OCI-LY3 (cell line): Measurements from ENCODE around the gene NOC2L.

Source experiments
- H2AFZ ChIP-seq: fragments of 200-600, 300-600 bp; shearing (Covaris generic); 2 replicates; pipeline ENCODE4 v1.6.0; 2014; ENCODE audit warnings: antibody characterized with exemption, low read depth, low read length
- H3K27ac ChIP-seq: fragments of 200-600, 300-600 bp; sonication (generic); 2 replicates; pipeline ENCODE4 v1.5.1; 2014; ENCODE audit warnings: mild to moderate bottlenecking, low read length, moderate library complexity, mixed read lengths
- H3K27me3 ChIP-seq: fragments of 200-600, 300-600 bp; sonication (generic); 2 replicates; pipeline ENCODE4 v1.6.1; 2014; ENCODE audit warnings: low read depth, low read length, mixed read lengths
- H3K36me3 ChIP-seq: fragments of 200-600, 300-600 bp; sonication (generic); replicated peaks from 2 replicates; pipeline ENCODE3; 2014; ENCODE audit warnings: low read depth, low read length, mixed read lengths
- H3K4me1 ChIP-seq: fragments of 300-600, 200-600 bp; sonication (generic); 2 replicates; pipeline ENCODE4 v1.6.1; 2014; ENCODE audit warnings: low read length, mixed read lengths
- H3K4me2 ChIP-seq: fragments of 200-600, 300-600 bp; sonication (generic); 2 replicates; pipeline ENCODE4 v1.6.1; 2014; ENCODE audit warnings: low read length, mixed read lengths
- H3K4me3 ChIP-seq: fragments of 300-600, 200-600 bp; sonication (generic); 2 replicates; pipeline ENCODE4 v1.5.1; 2014; ENCODE audit warnings: antibody characterized with exemption, mild to moderate bottlenecking, low read length, moderate library complexity
- H3K79me2 ChIP-seq: fragments of 300-600, 200-600 bp; shearing (Covaris generic); 2 replicates; pipeline ENCODE4 v1.6.1; 2014; ENCODE audit warnings: mild to moderate bottlenecking, low read length, mixed read lengths
- H3K9ac ChIP-seq: fragments of 300-600, 200-600 bp; shearing (Covaris generic); 2 replicates; pipeline ENCODE4 v1.6.0; 2014; ENCODE audit warnings: mild to moderate bottlenecking, low read length, moderate library complexity
- H3K9me3 ChIP-seq: fragments of 200-600, 300-600 bp; shearing (Covaris generic); 2 replicates; pipeline ENCODE4 v1.6.1; 2014; ENCODE audit warnings: low read length, mixed read lengths; ENCODE audit not compliant: insufficient read depth
- H4K20me1 ChIP-seq: fragments of 200-600, 300-600 bp; sonication (generic); 2 replicates; pipeline ENCODE4 v1.6.1; 2016; ENCODE audit warnings: low read length, mixed read lengths; ENCODE audit not compliant: insufficient read depth
- CTCF ChIP-seq: fragments of 200-600, 300-600 bp; sonication (generic); IDR thresholded peaks from 2 replicates; pipeline ENCODE4 v1.5.1; 2014; ENCODE audit warnings: antibody characterized with exemption, low read length, low read depth
- EZH2phosphoT487 ChIP-seq: fragments of 200-600 bp; shearing (Covaris generic); IDR thresholded peaks from 2 replicates; pipeline ENCODE4 v1.6.1; 2018; ENCODE audit warnings: antibody characterized with exemption, mixed run types, low read depth

Gene NOC2L

GRCh38 chr1:905071-905749, 53.8 kb downstream of the NOC2L start:
- Histone ChIP-seq H3K79me2 (no peaks in the 10 kb centered on the region), H3K4me3 (peak overlapping the region; percentile 54), H3K27me3 (peaks cover 12% of the 10 kb centered on the region), H3K9ac (no peak overlapping the region), H3K4me1 (no peaks in the 10 kb centered on the region), H3K27ac (no peak overlapping the region), H3K4me2 (peak overlapping the region; percentile 51), H3K36me3 (no peaks in the 10 kb centered on the region), H3K9me3 (no peaks in the 10 kb centered on the region), H4K20me1 (no peaks in the 10 kb centered on the region), H2AFZ (no peak overlapping the region)
- no peak for TF ChIP-seq CTCF
- no peak for TF ChIP-seq EZH2phosphoT487

DNA sequence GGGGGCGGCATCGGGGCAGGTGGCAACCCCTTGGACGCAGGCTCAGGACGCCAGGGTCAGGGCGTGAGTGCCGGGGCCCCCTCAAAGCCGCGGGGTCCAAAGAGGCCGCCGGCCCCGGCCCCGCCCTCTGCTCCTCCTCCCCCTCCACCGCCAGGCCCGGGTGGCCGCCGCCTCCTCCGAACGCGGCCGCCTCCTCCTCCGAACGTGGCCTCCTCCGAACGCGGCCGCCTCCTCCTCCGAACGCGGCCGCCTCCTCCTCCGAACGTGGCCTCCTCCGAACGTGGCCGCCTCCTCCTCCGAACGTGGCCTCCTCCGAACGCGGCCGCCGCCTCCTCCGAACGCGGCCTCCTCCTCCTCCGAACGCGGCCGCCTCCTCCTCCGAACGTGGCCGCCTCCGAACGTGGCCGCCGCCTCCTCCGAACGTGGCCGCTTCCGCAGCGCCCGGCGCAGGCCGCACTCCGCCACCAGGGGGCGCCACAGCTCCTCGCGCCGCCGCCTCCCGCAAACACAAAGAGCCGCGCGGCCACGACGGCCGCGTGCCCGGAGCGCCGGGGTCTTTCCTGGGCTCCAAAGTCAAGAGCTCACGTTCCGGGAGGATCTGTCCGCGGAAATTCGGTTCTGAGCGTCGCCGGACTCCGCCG, 54.6 kb downstream of the NOC2L start:
- H3K27ac ChIP-seq, result no peak overlapping the region
- peaks cover 12% of the 10 kb centered on the region for H3K27me3 ChIP-seq
- H2AFZ ChIP-seq, result no peak overlapping the region
- H4K20me1 ChIP-seq, result no peaks in the 10 kb centered on the region
- H3K79me2 ChIP-seq, result no peaks in the 10 kb centered on the region
- H3K4me2 ChIP-seq, result no peak overlapping the region
- TF ChIP-seq EZH2phosphoT487, result no peak
- peak; percentile 35 for TF ChIP-seq CTCF
- no peaks in the 10 kb centered on the region for H3K36me3 ChIP-seq
- no peaks in the 10 kb centered on the region for H3K4me1 ChIP-seq
- H3K9ac ChIP-seq, result no peak overlapping the region
- H3K9me3 ChIP-seq, result no peaks in the 10 kb centered on the region
- no peak overlapping the region for H3K4me3 ChIP-seq

- Histone ChIP-seq H3K9ac (no peak overlapping the region), H3K4me1 (no peaks in the 10 kb centered on the region), H3K79me2 (no peaks in the 10 kb centered on the region), H4K20me1 (no peaks in the 10 kb centered on the region), H3K27me3 (peaks cover 12% of the 10 kb centered on the region), H3K27ac (no peak overlapping the region), H3K9me3 (no peaks in the 10 kb centered on the region), H3K36me3 (no peaks in the 10 kb centered on the region), H2AFZ (no peak overlapping the region), H3K4me2 (no peak overlapping the region), H3K4me3 (no peak overlapping the region)
- no peak for TF ChIP-seq CTCF
- TF ChIP-seq EZH2phosphoT487, result no peak
These were observed 55.3 kb downstream of the NOC2L start for GRCh38 chr1:903721-904271.

DNA sequence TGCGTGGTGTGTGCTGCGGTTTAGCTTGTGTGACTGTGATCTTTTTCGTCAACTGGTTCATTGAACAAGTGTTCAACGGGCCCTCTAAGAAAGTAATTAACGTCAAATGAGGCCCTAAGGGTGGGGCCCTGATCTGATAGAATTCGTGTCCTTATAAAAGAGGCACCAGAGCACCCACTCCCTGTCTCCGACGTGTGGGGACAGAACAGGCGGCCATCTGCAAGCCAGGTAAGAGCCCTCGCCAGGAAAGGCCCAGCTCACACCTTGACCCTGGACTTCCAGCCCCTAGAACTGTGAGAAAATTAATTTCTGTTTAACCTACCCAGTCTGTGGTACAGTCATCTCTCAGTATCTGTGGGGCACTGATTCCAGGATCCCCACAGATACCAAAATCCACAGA, 55.8 kb downstream of the NOC2L start:
- H3K27me3 ChIP-seq, result peaks cover 12% of the 10 kb centered on the region
- no peak overlapping the region for H3K4me2 ChIP-seq
- H3K4me1 ChIP-seq, result no peaks in the 10 kb centered on the region
- no peak for TF ChIP-seq CTCF
- no peak for TF ChIP-seq EZH2phosphoT487
- H3K79me2 ChIP-seq, result no peaks in the 10 kb centered on the region
- H3K36me3 ChIP-seq, result no peaks in the 10 kb centered on the region
- H3K27ac ChIP-seq, result no peak overlapping the region
- no peak overlapping the region for H3K9ac ChIP-seq
- no peaks in the 10 kb centered on the region for H3K9me3 ChIP-seq
- H3K4me3 ChIP-seq, result no peak overlapping the region
- no peaks in the 10 kb centered on the region for H4K20me1 ChIP-seq
- no peak overlapping the region for H2AFZ ChIP-seq
